CD4-positive, alpha-beta T cell treated with Interleukin-2 at 100 ng/mL for 4 hours (primary cell): ENCODE data around the gene LEAP2.

Source experiments
- DNase-seq: peaks from one replicate; pipeline ENCODE4 v3.0.0-alpha.2; 2020; ENCODE audit warnings: low spot score

LEAP2 gene

GRCh38 chr5:132873119-132873929 lies at the start of gene LEAP2:
Gene LEAP2, plus strand, starts transcription at chr5:132873668. Its CDS starts 27 bp downstream, at chr5:132873695.
- DNase-seq: no peak

- DNase-seq: no peak
Measured at GRCh38 chr5:132824426-132824825, 49.0 kb upstream of the LEAP2 start.

- no peak for DNase-seq
Measured at GRCh38 chr5:132825033-132825833, 48.2 kb upstream of the LEAP2 start.

- no peak for DNase-seq
Measured at GRCh38 chr5:132825834-132826391, 47.6 kb upstream of the LEAP2 start.

- DNase-seq: no peak
Measured at GRCh38 chr5:132826424-132827082, 46.9 kb upstream of the LEAP2 start.

GRCh38 chr5:132827943-132828673 lies 45.4 kb upstream of the LEAP2 start:
- no peak for DNase-seq

GRCh38 chr5:132828846-132829494 lies 44.5 kb upstream of the LEAP2 start:
- DNase-seq: no peak

GRCh38 chr5:132829742-132830435 lies 43.6 kb upstream of the LEAP2 start:
- peak; percentile 64 for DNase-seq

- DNase-seq: no peak
Measured at GRCh38 chr5:132830436-132831094, 42.9 kb upstream of the LEAP2 start, which contains the start of gene SHROOM1. Gene SHROOM1, minus strand, starts transcription at chr5:132830647. Its CDS starts 4,507 bp downstream, at chr5:132826140.

- DNase-seq: no peak
Measured at GRCh38 chr5:132831095-132831860, 42.2 kb upstream of the LEAP2 start.

- no peak for DNase-seq
Measured at GRCh38 chr5:132832612-132833011, 40.9 kb upstream of the LEAP2 start.

- DNase-seq: no peak
Measured at GRCh38 chr5:132834057-132834456, 39.4 kb upstream of the LEAP2 start.

GRCh38 chr5:132836852-132837251 lies 36.6 kb upstream of the LEAP2 start:
- no peak for DNase-seq

- no peak for DNase-seq
Measured at GRCh38 chr5:132837868-132838267, 35.6 kb upstream of the LEAP2 start.

- no peak for DNase-seq
Measured at GRCh38 chr5:132838516-132839282, 34.8 kb upstream of the LEAP2 start.

GRCh38 chr5:132839426-132840301 lies 33.8 kb upstream of the LEAP2 start:
- no peak for DNase-seq

- DNase-seq: no peak
Measured at GRCh38 chr5:132840313-132840712, 33.2 kb upstream of the LEAP2 start.
